Effector memory CD4-positive, alpha-beta T cell (primary cell): ENCODE results near the gene SMIM43.

Experiments
- DNase-seq, 3 donors: peaks; one replicate each; pipeline ENCODE4 v3.0.0-alpha.2; 2020
- H3K27ac ChIP-seq: 2 replicates; pipeline ENCODE4 v1.7.0; 2013; ENCODE audit warnings: mild to moderate bottlenecking, low read length, moderate library complexity; ENCODE audit not compliant: insufficient read depth, poor library complexity, severe bottlenecking
- H3K27me3 ChIP-seq: replicated peaks from 2 replicates; pipeline ENCODE4 v1.7.0; 2013; ENCODE audit warnings: mild to moderate bottlenecking, low read length; ENCODE audit not compliant: insufficient read depth, control insufficient read depth, poor library complexity, severe bottlenecking
- H3K36me3 ChIP-seq: 2 replicates; pipeline ENCODE4 v1.7.0; 2013; ENCODE audit warnings: mild to moderate bottlenecking, low read length, moderate library complexity; ENCODE audit not compliant: control insufficient read depth, insufficient read depth
- H3K4me1 ChIP-seq: 2 replicates; pipeline ENCODE4 v1.7.0; 2013; ENCODE audit warnings: low read length, mild to moderate bottlenecking; ENCODE audit not compliant: control insufficient read depth, insufficient read depth, poor library complexity, severe bottlenecking
- H3K4me3 ChIP-seq: 2 replicates; pipeline ENCODE4 v1.7.0; 2013; ENCODE audit warnings: low read length, low read depth, mild to moderate bottlenecking; ENCODE audit not compliant: insufficient read depth, poor library complexity, severe bottlenecking
- H3K9me3 ChIP-seq: 2 replicates; pipeline ENCODE4 v1.7.0; 2013; ENCODE audit warnings: mild to moderate bottlenecking, low read length, moderate library complexity; ENCODE audit not compliant: control insufficient read depth
- total RNA-seq, 3 donors: gene quantifications; one replicate each; lab custom pipeline; 2026; lab: John Stamatoyannopoulos, UW

Gene SMIM43
- 0 to 0.19 (median 0) reads per million in 3 donors for total RNA-seq

- DNase-seq: no peak
- peak within 1 kb of the TSS; percentile 22 for H3K4me3 ChIP-seq
- H3K9me3 ChIP-seq: no peaks in the 10 kb centered on the region
- peaks cover 23% of the 10 kb centered on the region for H3K27me3 ChIP-seq
- no peak within 1 kb of the TSS for H3K27ac ChIP-seq
- no peaks in the 10 kb centered on the region for H3K36me3 ChIP-seq
- H3K4me1 ChIP-seq: peaks cover 10% of the 10 kb centered on the region
Observed at GRCh38 chr4:121764702-121765367, at the start of gene SMIM43. TSS of gene SMIM43 (minus strand) at chr4:121765164. CDS start at chr4:121765105, 59 bp downstream.

DNA sequence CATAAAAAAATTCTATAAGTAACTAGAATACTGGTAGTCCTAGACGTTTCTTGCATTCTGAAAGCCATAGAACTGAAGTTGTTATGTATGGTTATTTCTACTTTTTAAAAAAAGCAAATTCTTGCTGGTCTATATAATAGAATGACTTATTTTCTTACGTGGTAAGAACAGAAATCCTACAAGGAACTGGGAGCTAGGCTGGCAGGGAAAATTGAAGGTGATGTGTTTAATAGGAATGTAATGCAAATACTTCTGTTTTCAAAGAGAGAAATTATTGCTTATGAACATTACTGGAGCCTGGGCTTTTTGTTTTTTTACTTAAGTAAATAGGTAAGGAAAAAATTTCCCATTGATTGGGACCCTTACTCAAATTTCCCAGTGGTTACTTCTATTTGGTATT lies 49.8 kb upstream of the SMIM43 start:
- Histone ChIP-seq H3K36me3 (peaks cover 52% of the 10 kb centered on the region), H3K4me3 (no peak overlapping the region), H3K27me3 (no peaks in the 10 kb centered on the region), H3K27ac (no peak overlapping the region), H3K4me1 (no peaks in the 10 kb centered on the region), H3K9me3 (no peaks in the 10 kb centered on the region)
- no peak for DNase-seq

DNA sequence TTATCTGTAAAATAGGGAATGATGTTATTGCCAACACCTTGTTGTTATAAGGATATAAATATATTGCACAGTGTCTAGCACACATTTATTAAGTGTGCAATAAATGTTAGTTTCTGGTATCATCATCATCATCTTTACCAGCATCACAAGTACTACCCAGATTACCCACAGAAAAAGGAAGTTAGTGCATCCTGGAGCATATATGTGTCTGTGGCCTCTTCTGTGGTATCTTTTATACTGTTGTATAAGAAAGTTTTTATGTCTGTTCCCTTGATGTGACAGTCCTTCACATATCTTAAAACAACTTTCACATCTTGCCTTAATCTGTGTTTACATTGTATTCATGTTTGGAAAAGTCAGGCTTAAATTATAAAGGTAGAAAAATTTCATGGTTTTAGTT lies 46.2 kb upstream of the SMIM43 start:
- Histone ChIP-seq H3K4me1 (no peaks in the 10 kb centered on the region), H3K27ac (no peak overlapping the region), H3K36me3 (peaks cover 46% of the 10 kb centered on the region), H3K4me3 (no peak overlapping the region), H3K27me3 (no peaks in the 10 kb centered on the region), H3K9me3 (no peaks in the 10 kb centered on the region)
- no peak for DNase-seq

- no peaks in the 10 kb centered on the region for H3K27me3 ChIP-seq
- no peaks in the 10 kb centered on the region for H3K4me1 ChIP-seq
- H3K27ac ChIP-seq: no peak overlapping the region
- H3K9me3 ChIP-seq: no peaks in the 10 kb centered on the region
- no peak overlapping the region for H3K4me3 ChIP-seq
- peaks cover 37% of the 10 kb centered on the region for H3K36me3 ChIP-seq
- no peak for DNase-seq
Observed at GRCh38 chr4:121806411-121806810, 41.4 kb upstream of the SMIM43 start.

GRCh38 chr4:121801715-121802075 lies 36.7 kb upstream of the SMIM43 start:
- peaks cover 22% of the 10 kb centered on the region for H3K36me3 ChIP-seq
- no peaks in the 10 kb centered on the region for H3K27me3 ChIP-seq
- peak overlapping the region; percentile 92 for H3K4me3 ChIP-seq
- DNase-seq: no peak
- H3K27ac ChIP-seq: peak overlapping the region; percentile 79
- H3K9me3 ChIP-seq: no peaks in the 10 kb centered on the region
- H3K4me1 ChIP-seq: no peaks in the 10 kb centered on the region

DNA sequence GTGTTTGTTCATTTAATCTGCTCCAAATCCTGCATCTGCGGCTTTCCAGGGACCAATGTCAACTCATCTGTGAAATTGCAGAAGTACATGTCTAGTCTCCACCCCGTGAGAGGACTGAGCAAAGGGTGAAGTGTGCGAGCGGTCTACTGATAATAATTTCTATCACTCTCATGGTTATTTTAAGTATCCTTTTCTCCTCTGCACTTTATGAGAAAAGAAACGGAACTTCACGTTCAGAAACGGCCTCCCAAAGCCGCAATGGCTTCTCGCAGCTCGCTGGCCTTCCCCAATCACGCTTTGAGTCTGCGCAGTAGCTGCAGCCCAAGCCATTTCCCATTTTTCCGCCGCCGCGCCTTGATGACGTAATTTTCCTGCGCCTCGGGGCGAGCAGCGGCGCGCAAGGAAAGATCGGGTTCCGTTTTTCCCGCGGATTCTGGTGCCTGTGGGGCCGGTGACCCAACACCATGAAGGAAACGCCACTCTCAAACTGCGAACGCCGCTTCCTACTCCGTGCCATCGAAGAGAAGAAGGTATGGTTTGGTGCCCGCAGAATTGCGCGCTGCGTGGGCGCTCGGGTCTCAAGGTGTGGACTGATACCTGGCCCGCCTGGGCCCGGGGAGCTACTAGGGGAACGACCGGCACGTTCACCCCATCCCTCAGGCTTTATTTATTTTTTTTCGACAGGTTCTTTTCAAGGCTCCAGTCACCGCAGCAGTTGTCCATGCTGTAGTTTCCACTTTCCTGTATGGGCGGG lies 36.2 kb upstream of the SMIM43 start, which contains the start of gene EXOSC9:
Gene EXOSC9 (plus strand): TSS at position 363 of the 754 bp plus-strand sequence. CDS start 102 bp downstream, at position 465.
- Histone ChIP-seq H3K27ac (peak within 1 kb of the TSS; percentile 79), H3K4me1 (no peaks in the 10 kb centered on the region), H3K27me3 (no peaks in the 10 kb centered on the region), H3K36me3 (peaks cover 22% of the 10 kb centered on the region), H3K9me3 (no peaks in the 10 kb centered on the region), H3K4me3 (peak within 1 kb of the TSS; percentile 92)
- peak; percentile 90 to 91 (median 91) for DNase-seq

- Histone ChIP-seq H3K9me3 (no peaks in the 10 kb centered on the region), H3K4me3 (peak overlapping the region; percentile 92), H3K36me3 (peaks cover 22% of the 10 kb centered on the region), H3K4me1 (no peaks in the 10 kb centered on the region), H3K27ac (peak overlapping the region; percentile 79), H3K27me3 (no peaks in the 10 kb centered on the region)
- no peak for DNase-seq
Observed at GRCh38 chr4:121800638-121800960, 35.6 kb upstream of the SMIM43 start.

- DNase-seq: no peak
- H3K4me3 ChIP-seq: peak overlapping the region; percentile 92
- no peaks in the 10 kb centered on the region for H3K27me3 ChIP-seq
- H3K36me3 ChIP-seq: peaks cover 16% of the 10 kb centered on the region
- peak overlapping the region; percentile 79 for H3K27ac ChIP-seq
- no peaks in the 10 kb centered on the region for H3K9me3 ChIP-seq
- no peaks in the 10 kb centered on the region for H3K4me1 ChIP-seq
Observed at GRCh38 chr4:121799867-121800501, 35.0 kb upstream of the SMIM43 start.

DNA sequence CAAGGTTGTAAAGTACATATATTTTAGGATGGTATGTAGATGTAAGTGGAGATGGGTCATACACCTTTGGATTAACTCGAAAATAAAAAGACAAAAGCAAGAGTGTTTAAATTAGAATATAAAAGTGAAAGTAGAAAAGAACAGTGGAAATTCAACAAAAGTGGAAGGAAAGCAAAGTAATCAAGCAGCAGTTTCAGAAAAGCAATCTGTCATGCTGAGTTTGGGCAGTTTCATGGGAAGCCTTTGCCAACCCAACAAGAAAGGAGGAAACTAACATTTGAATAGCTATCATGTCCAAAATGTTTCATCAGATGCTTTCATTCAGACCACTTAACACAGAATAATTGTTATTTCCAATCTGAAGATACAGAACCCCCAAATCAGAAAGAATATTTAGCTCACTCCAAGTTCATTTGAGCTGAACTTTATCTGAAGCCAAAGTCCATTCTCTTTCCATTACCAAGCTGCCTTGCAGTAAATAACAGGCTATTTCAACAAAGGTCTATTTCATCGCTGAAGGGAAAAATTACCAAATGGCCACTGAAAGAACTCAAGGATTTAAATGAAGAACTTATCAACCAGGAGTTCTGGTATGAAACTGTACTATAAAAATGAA lies 34.4 kb upstream of the SMIM43 start:
- Histone ChIP-seq H3K27me3 (no peaks in the 10 kb centered on the region), H3K4me1 (no peaks in the 10 kb centered on the region), H3K36me3 (peaks cover 9% of the 10 kb centered on the region), H3K4me3 (no peak overlapping the region), H3K27ac (no peak overlapping the region), H3K9me3 (no peaks in the 10 kb centered on the region)
- DNase-seq: no peak
